GM06990 (cell line): ENCODE results near the gene E2F2.

Source experiments
- DNase-seq: peaks from one replicate; pipeline ENCODE4 v3.0.0-alpha.2; 2011; ENCODE audit not compliant: insufficient read length; ENCODE audit errors: extremely low read depth
- H3K27me3 ChIP-seq: replicated peaks from 2 replicates; pipeline ENCODE4 v1.6.0; 2011; ENCODE audit warnings: low read length; ENCODE audit not compliant: control insufficient read depth, insufficient read depth
- H3K36me3 ChIP-seq: 2 replicates; pipeline ENCODE4 v1.5.1; 2011; ENCODE audit warnings: low read length; ENCODE audit not compliant: control insufficient read depth, insufficient read depth
- H3K4me3 ChIP-seq: replicated peaks from 2 replicates; pipeline ENCODE4 v1.5.1; 2011; ENCODE audit warnings: low read depth, mild to moderate bottlenecking, control low read depth, low read length
- TF ChIP-seq, protein P1 (sequence below): IDR thresholded peaks from 2 replicates; pipeline ENCODE4 v1.5.1; 2011; ENCODE audit warnings: low read length, control low read depth, mild to moderate bottlenecking, inconsistent platforms; ENCODE audit not compliant: insufficient read depth, poor library complexity, severe bottlenecking

E2F2 gene

DNA sequence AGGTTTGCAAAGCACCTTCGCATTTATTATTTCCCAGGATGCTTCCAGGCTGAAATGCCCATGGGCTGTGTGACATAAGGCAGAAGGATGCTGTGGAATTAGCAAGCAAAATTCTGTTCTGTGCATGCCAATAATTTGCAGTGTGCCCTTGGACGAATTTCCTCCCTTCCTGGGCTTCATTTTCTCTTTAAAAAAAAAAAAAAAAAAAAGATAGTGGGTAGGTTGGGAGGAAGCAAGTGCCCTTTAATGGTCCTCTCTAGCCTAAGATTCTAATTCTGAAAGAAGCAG lies 30.7 kb upstream of the E2F2 start:
- DNase-seq = no peak
- TF ChIP-seq, protein P1, sequence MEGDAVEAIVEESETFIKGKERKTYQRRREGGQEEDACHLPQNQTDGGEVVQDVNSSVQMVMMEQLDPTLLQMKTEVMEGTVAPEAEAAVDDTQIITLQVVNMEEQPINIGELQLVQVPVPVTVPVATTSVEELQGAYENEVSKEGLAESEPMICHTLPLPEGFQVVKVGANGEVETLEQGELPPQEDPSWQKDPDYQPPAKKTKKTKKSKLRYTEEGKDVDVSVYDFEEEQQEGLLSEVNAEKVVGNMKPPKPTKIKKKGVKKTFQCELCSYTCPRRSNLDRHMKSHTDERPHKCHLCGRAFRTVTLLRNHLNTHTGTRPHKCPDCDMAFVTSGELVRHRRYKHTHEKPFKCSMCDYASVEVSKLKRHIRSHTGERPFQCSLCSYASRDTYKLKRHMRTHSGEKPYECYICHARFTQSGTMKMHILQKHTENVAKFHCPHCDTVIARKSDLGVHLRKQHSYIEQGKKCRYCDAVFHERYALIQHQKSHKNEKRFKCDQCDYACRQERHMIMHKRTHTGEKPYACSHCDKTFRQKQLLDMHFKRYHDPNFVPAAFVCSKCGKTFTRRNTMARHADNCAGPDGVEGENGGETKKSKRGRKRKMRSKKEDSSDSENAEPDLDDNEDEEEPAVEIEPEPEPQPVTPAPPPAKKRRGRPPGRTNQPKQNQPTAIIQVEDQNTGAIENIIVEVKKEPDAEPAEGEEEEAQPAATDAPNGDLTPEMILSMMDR = no peak
- H3K4me3 ChIP-seq = no peak overlapping the region
- H3K36me3 ChIP-seq = no peaks in the 10 kb centered on the region
- H3K27me3 ChIP-seq = no peaks in the 10 kb centered on the region

DNA sequence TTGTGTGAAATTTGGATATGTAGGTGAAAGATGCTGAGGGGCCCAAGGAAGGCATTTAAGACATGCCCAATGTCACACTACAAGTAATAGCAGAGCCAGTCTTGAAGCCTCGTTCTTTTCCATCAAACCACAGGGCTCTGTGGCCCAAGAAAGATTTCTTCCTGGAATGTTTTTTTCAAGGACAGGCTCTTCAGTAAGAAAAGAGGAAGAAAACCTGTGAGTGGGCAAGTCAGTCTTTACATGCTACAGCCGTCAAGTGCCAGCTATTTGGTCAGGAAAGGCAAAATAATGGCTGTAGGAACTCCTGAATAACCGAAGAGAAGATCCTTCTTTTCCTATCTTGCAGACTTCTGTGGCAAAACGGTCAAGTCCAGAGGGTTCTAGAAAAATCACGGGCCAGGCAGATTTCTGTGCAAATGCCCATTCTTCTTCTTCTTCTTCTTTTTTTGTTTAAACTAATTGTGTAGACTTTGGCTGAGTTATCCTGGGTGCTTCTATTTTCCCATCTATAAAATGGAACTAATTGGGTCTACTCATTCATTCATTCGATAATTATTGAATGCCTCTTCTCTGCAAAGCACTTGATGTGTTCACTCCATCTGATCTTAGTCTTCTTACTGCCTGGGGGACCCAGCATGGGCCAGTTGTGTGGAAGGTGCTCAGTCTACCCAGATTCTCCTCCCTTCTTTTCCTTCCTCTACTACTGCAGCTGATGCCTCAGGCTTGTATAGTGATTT lies 30.2 kb upstream of the E2F2 start:
- no peak for DNase-seq
- TF ChIP-seq, protein P1 = no peak
- Histone ChIP-seq H3K36me3 (no peaks in the 10 kb centered on the region), H3K27me3 (no peaks in the 10 kb centered on the region), H3K4me3 (no peak overlapping the region)

DNA sequence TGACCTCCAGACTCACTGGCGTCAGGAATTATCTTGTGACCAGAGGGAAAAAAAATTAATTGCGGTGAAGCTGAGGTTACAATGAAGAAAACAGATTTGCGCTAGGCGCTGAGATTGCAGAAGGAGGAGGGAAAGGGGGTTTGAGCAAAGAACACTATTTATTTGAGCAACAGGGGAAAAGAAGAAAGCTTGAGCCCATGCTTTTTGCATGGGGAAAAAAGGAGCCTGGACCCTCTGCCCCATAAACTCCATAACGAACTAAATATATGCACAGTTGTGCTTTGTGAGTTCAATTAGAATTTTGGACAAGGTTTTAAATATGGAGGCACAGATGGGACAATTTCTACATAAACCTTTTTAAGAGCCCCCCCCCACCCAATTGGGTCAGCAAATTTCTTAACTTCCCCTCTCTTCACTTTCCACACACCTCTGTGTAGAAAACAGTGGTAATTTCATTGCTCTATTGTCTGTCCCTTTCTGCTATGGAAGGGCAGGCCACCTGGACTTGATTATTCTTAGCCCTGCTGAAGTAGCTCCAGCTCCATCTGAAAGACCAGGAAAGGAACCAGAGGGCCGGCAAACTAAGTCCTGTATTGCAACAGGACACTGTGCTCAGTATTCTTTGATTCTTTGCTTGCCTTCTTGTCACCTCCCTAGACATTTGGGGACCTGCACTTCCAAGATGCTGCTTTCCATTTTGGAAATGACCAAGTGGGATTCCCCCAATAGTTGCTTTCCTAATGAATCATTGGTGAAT lies 29.1 kb upstream of the E2F2 start:
- no peak for DNase-seq
- TF ChIP-seq, protein P1 = no peak
- Histone ChIP-seq H3K27me3 (no peaks in the 10 kb centered on the region), H3K4me3 (peak overlapping the region; percentile 39), H3K36me3 (no peaks in the 10 kb centered on the region)

DNA sequence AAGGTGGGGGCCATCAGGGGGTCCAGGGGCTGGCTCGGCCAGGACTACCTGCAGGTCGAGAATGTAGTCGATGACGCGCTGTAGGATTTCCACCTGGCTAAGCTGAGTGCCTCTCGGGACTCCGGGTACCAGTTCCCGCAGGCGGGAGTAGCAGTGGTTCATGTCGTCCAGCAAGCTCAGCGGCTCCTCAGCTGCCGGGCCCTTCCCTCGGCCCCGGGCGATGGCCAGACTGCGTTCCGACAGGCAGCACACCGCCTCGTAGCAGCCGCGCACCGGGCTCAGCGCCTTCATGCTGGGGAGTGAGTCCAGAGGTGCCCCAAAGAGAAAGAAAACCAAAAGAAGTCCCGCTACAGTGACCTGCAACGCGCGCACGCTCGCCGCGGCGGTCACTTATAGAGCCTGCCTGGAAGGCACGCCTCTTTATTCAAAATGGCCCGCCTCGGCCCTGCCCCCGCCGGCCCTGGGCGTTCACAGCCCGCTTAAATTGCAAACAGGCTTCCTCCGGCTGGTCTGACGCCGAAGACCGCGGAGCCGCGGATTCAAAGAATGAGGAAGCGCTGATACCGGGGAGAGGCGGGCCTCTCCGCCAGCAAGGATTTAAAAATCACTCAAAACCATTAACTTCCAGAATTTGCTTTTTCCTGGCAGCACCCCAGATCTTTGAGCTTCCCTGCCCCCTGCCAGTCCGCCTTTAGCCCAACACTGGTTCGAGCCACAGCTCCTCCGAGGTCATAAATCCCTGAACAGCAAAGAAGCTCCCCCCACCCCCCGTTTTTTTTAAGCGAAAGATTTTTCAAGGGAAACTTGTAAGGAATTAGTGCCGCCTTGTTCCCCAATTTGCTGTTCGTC lies 28.3 kb upstream of the E2F2 start, which contains the start of gene ID3:
Gene ID3, minus strand, starts transcription at position 366 of the 849 bp plus-strand sequence. Its CDS starts 75 bp downstream, at position 291.
- Histone ChIP-seq H3K36me3 (no peaks in the 10 kb centered on the region), H3K27me3 (no peaks in the 10 kb centered on the region), H3K4me3 (peak within 1 kb of the TSS; percentile 91)
- DNase-seq = peak; percentile 98
- TF ChIP-seq, protein P1 = no peak

DNA sequence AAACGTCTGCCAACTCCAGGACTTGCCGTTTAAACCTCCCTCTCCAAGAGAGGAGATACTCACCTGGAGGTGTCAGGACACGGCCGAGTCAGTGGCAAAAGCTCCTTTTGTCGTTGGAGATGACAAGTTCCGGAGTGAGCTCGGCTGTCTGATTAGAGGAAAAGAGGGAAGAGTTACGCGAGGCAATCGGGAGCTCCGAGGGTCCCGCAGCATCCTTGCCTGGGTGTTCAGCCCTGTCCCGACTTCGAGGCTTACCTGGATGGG lies 27.8 kb upstream of the E2F2 start:
- DNase-seq = no peak
- TF ChIP-seq, protein P1 = no peak
- no peaks in the 10 kb centered on the region for H3K36me3 ChIP-seq
- H3K27me3 ChIP-seq = no peaks in the 10 kb centered on the region
- peak overlapping the region; percentile 91 for H3K4me3 ChIP-seq
